ENCODE measurements around the gene CFAP68. TPM values are rescaled to one million over a fixed set of nuclear protein-coding genes. Genes with fewer than 3 reads are reported as not detected.

Gene CFAP68
- total RNA-seq, 1 experiment from 2014 or later, result 23.4 TPM

DNA sequence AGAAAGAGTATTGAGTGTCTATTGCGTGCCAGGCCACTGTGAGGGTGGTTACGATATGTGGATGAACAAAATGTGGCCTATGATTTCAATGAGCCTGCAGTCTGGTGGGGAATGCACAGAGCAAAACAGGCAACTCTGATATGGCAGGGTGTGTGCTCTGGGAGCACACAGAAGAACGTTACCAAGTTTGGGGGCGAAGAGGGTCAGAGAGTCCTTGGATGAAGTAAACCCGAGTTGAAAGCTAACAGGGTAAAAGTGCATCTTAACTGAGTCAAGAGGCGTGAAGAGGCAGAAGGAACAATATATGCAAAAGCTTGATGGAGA lies 258 bp downstream of the CFAP68 start:
- Mint-ChIP-seq H3K4me3 (peak overlapping the region; percentile 91 to 92), H3K9me3 (no peaks in the 10 kb centered on the region), H3K27me3 (ENCODE audit: low read depth) (no peaks in the 10 kb centered on the region), H3K36me3 (ENCODE audit: insufficient read depth in 1 of 3, low read depth in 3 of 3) (no peaks in the 10 kb centered on the region), H3K4me1 (peaks cover 5 to 10% of the 10 kb centered on the region in 2 experiments), H3K27ac (peak overlapping the region; percentile 99 to 100 (median 100))
- Histone ChIP-seq H2AFZ (ENCODE audit: low read length) (no peak overlapping the region), H3K9me3 (ENCODE audit: control insufficient read depth, low read depth, low read length) (no peaks in the 10 kb centered on the region), H4K5ac (ENCODE audit: insufficient read length, low read depth, low read length) (peak overlapping the region; percentile 74), H4K91ac (ENCODE audit: insufficient read length, low read depth, low read length) (no peak overlapping the region), H3K4me1 (ENCODE audit: insufficient read depth, low read length) (no peaks in the 10 kb centered on the region; the same call in 1 of the 2 replicates), H2BK12ac (ENCODE audit: insufficient read length, low read depth, low read length) (no peak overlapping the region), H3K4me2 (ENCODE audit: insufficient read depth, insufficient read length, low read length) (peak overlapping the region; percentile 86), H2BK15ac (ENCODE audit: low read depth, low read length) (no peak overlapping the region), H3K27me3 (ENCODE audit: insufficient read depth, low read length) (no peaks in the 10 kb centered on the region), H3K18ac (ENCODE audit: insufficient read length, low read depth, low read length) (peak overlapping the region; percentile 96), H3K14ac (ENCODE audit: insufficient read depth, low read length) (peak overlapping the region; percentile 94; the same call in 1 of the 2 replicates), H2BK5ac (ENCODE audit: insufficient read length, low read length) (no peak overlapping the region), H3K9ac (ENCODE audit: extremely low read depth, insufficient read length, low read length) (peak overlapping the region; percentile 78), H3K23ac (ENCODE audit: insufficient read length, low read depth, low read length) (no peak overlapping the region), H4K8ac (replicated peaks; ENCODE audit: insufficient read length, low read depth, low read length) (no peak overlapping the region), H3K4ac (ENCODE audit: low read depth, low read length) (no peak overlapping the region), H3K79me2 (ENCODE audit: insufficient read depth, low read length) (no peaks in the 10 kb centered on the region), H3K79me1 (ENCODE audit: insufficient read depth, low read depth, low read length, poor library complexity, severe bottlenecking) (no peaks in the 10 kb centered on the region), H2BK120ac (ENCODE audit: low read depth, low read length, poor library complexity, severe bottlenecking) (no peak overlapping the region), H2BK20ac (ENCODE audit: low read depth, low read length, poor library complexity, severe bottlenecking) (no peak overlapping the region), H3K56ac (ENCODE audit: insufficient read length, low read depth, low read length) (no peak overlapping the region), H3K23me2 (ENCODE audit: insufficient read length, low read depth, low read length, poor library complexity, severe bottlenecking) (peaks cover 9% of the 10 kb centered on the region), H4K20me1 (ENCODE audit: control insufficient read depth, insufficient read depth, insufficient read length) (no peaks in the 10 kb centered on the region), H3T11ph (ENCODE audit: low read length) (no peak overlapping the region), H3K27ac (ENCODE audit: insufficient read length, low read depth, low read length) (peak overlapping the region; percentile 47), H2AK5ac (ENCODE audit: insufficient read length, low read length) (no peak overlapping the region)
- no CpG with 5 or more reads among the region's 6 CpGs for WGBS (ENCODE audit: extremely low coverage, insufficient read length, low lambda C conversion rate)
- no peak for DNase-seq
- TF ChIP-seq CTCF (conservative IDR thresholded peaks at IDR 0.05), result no peak

Measured in H9 (cell line).